CD4-positive, alpha-beta T cell treated with Interleukin-6 for 4 hours (primary cell): Measurements from ENCODE around the gene PDGFC.
"Not testable (repeated sequence)": the region's sequence is repeated elsewhere in the genome, so short reads cannot be mapped to it uniquely, and the experiment has no call there.

Experiments used
- DNase-seq: peaks from one replicate; pipeline ENCODE4 v3.0.0-alpha.2; 2020; ENCODE audit warnings: mixed read lengths

Gene PDGFC

GRCh38 chr4:156949373-156949814 is 22.2 kb downstream of the PDGFC start:
- no peak for DNase-seq

GRCh38 chr4:156948738-156949137 is 22.9 kb downstream of the PDGFC start:
- no peak for DNase-seq

DNA sequence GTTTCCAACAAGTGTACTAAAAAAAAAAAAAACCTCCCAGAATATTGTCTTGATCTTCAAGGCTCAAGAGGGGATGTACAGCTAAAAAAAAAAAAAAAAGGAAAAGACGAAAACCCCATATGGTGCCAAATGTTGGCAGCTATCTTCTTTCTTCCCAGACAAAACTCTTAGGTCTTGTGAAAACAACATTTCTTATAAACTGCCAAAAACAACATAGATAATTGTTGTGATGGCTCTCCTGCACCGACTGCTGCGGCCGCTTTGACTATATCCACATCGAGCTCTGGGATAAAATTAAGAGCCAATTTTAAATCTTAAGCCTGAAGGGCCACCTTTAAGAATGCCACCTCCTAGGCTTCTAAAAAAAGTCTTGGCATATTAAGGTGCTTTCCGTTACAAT is 23.5 kb downstream of the PDGFC start:
- no peak for DNase-seq

- DNase-seq, result no peak
Observed at GRCh38 chr4:156946516-156947424, 24.8 kb downstream of the PDGFC start.

DNA sequence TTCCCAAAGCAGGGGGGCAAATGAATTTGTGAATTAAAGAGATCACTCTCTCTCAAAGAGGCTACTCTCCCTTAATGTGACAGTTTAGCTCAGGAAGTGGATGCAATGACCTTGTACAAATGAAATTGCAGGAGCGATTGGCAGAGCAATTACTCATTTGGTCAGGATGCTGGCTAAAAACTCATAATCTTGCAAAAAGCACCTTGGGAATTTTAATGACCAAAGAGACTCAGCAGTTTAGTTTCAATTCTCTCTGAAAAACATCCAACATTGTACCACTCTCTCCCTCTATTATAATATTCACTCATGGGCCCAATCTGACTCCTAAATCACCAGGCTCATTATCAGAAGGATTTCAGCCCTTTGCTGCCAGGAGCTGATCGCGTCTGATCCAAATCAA is 26.1 kb downstream of the PDGFC start:
- DNase-seq, result no peak

- DNase-seq, result no peak
Observed at GRCh38 chr4:156942991-156943390, 28.6 kb downstream of the PDGFC start.

DNA sequence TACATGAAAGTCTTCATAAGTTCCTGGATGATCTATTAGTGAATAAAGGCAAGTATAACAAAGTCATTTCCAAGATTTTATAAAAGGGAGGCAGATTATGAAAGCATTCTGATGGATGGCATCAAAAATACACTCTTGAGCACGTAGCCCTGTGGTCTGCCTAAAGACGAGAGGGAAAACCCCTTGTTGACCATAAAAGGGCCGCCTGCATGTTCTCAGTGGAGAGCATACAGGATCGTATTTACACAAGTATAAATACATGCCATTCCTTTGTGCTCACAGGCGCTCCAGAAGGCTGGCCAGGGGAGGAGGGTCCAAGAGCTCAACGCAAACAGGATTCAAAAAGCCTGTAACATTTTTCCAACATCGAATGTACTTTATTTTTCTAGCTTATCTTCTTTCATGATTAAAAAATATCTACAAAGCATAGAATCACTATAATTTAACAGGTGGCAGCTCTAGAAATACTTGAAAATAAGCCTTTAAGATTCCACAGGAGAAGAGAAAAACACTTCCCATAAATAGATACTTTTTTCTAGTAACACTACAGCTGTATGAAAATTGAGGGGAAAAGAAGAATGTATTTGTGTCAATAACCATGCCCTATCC is 29.6 kb downstream of the PDGFC start:
- no peak for DNase-seq

DNA sequence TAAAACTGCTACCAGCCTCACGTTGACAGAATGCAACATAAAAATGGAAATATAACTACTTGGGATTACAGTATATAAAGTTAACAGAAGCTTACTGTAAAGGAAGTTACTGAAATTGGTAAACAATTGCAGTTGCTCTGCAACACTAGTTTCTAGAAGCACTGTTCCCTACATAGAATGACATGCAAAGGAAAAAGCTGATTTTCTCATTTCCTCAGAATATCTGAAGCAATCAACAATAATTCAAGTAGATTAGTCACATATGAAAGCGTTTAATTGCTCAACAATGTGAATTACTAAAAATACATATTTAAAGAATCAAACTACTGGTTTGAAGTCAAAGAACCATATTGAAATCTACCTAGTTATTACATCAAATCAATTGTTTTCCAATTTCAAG is 31.8 kb downstream of the PDGFC start:
- DNase-seq, result no peak

DNA sequence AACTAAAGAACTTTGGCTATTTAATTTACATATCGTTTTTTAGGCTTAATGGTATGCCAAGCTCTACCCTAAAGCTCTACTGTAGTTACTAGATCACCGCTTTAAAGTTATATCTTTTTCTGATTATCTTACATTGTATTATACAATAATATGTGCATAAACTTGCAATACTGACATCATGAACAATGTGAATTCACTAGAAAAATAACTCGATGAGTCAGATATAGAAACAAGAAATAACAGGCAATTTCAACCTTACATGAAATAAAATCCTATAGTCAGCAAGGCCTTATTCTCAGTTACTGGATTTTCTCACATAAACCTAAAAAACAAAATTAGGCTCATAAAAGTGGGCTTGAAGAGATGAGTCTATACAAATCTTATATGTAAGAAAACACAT is 32.5 kb downstream of the PDGFC start:
- DNase-seq, result no peak

DNA sequence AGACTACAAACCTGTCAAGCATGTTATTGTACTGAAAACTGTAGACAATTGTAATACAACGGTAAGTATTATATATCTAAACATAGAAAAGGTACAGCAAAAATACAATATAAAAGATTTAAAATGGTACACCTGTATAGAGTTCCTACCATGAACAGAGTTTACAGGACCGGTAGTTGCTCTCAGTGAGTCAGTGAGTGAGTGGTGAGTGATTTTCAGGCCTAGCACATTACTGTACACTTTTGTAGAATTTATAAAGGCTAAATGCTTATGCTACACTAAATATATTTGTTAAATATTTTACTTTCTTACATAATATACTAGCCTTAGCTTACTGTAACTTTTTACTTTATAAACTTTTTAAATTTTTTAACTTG is 37.4 kb downstream of the PDGFC start:
- no peak for DNase-seq

- no peak for DNase-seq
Observed at GRCh38 chr4:156933633-156934258, 37.9 kb downstream of the PDGFC start.

DNA sequence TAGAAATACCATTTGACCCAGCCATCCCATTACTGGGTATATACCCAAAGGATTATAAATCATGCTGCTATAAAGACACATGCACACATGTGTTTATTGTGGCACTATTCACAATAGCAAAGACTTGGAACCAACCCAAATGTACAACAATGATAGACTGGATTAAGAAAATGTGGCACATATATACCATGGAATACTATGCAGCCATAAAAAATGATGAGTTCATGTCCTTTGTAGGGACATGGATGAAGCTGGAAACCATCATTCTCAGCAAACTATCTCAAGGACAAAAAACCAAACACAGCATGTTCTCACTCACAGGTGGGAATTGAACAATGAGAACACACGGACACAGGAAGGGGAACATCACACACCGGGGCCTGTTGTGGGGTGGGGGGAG is 39.2 kb downstream of the PDGFC start:
- not testable (repeated sequence) for DNase-seq

- no peak for DNase-seq
Observed at GRCh38 chr4:156931267-156931666, 40.3 kb downstream of the PDGFC start.

DNA sequence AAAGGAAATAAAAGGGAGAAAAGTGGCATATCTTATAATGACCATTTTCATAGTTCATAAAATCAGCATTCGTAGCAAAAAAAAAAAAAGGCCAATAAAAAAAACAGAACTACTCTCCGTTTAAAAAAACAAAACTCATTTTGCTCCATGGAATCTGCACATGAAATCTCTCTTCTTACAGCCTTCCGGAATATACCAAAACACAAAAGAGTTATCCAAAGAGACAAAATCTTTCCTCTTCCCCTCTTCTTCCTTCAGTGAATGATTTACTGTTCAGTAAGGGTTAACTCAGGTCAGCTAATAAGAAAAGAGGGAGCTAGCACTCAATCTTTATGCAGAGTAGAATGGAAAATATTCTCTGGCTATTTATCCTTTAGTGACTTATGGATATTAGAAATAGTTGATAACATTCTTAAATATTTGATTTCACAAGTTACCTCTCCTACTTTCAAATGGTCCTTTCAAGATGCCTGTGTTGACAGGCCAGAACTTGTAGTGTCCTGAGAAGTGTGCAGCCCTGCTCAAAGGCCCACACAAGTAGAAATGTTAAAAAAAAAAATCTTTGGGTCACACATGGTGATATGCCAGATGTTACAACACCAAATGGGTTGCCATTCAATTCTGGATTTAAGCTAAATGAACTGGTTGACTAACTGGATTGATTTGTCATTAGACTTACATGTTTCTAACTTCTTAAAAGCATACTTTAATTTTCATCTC is 42.1 kb downstream of the PDGFC start:
- no peak for DNase-seq

DNA sequence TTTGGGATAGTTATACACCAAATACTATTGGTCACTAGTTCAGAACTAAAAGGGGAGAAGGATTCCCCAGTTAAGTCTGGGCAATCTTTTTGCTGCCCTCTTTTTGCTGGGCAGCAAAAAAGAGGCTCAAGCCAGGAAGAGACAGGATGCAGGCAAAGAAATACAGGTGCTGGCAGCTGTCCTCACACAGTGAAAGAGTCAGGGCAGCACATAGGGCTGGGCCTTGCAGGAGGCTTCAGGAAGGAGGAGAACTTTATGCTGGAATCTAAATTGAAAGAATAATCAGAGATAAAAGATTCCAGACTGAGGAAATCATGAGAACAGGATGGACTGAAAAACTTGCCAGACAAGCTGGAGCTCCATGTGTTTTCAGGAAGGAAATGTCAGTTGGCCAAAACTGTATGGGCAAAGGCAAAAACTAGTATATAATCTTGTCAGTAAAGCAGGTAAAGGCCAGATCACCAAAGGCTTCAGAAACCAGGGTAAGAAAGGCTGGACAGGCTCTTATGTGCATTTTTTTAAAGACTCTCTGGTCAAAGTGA is 46.8 kb downstream of the PDGFC start:
- DNase-seq, result no peak

DNA sequence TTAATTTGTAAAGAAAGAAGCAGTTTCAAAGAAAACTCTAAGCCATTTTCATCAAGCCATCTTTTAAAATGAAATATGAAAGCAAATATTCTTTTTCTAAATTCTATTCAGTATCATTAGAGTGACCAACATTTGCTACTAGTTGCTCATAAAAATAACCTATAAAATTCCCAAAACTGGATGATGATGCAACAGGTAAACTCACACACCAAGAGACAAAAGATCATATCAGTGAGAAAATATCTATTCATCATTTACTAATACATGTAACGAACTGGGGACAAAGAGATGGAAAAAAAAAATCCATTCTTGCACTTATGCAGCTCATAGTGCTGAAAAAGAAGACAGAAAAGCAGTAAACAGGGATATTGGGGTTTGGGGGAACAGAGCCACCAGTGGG is 48.1 kb downstream of the PDGFC start:
- DNase-seq, result no peak

GRCh38 chr4:156915221-156915620 is 56.4 kb downstream of the PDGFC start:
- DNase-seq, result no peak

DNA sequence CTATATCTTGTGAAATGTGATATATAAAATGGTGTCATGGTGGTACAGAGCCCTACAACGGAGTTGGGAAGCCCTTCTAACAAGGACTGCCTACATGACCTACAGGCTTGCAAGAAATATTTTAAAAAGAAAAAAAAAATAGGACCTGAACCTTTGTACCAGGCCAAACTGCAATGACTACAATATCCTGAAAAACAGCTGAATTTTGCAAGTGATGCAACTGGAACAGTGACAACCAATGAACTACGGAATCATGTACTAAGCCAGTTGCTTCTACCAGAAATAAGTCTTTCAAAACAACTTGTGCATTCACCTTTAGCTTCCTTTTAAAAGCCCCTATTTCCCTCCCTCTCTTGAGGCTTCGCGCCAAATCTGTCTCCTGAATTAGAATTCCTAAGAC is 58.4 kb downstream of the PDGFC start:
- DNase-seq, result no peak

DNA sequence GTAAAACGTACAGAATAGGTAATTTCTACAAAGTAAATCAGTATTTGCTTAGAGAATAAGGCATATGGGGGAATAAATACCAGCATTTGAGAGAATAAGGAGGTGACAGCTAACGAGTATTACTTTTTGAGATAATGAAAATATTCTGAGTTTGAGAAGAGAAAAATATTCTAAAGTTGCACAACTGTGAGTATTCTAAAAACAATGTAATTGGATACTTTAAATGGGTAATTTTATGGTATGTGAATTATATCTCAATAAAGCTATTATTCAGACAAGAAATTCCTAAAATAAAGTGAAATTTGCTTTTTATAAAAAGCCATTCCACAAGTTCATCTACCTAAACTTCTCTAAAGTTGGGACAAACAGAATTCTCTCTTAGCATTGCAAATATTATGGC is 62.6 kb downstream of the PDGFC start:
- no peak for DNase-seq

DNA sequence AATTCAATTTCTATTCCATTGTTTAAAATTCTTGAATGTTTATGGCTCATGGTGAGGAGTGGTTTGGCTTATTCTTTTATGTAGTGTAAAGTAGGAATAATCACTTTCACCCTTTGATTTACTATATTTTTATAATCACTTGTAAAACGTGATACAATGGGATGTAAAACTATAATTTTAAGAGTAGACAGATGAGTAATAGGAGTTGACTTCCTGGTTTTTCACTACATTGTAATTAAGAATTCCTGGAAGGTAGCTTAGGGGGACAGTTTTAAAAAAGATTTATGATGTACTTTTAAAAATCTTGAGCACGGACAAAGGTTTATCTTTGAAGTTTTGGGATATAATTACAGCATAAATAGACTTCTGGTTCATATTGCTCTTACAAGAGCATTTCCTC is 65.3 kb downstream of the PDGFC start:
- DNase-seq, result no peak

GRCh38 chr4:156901871-156902270 is 69.7 kb downstream of the PDGFC start:
- DNase-seq, result no peak

DNA sequence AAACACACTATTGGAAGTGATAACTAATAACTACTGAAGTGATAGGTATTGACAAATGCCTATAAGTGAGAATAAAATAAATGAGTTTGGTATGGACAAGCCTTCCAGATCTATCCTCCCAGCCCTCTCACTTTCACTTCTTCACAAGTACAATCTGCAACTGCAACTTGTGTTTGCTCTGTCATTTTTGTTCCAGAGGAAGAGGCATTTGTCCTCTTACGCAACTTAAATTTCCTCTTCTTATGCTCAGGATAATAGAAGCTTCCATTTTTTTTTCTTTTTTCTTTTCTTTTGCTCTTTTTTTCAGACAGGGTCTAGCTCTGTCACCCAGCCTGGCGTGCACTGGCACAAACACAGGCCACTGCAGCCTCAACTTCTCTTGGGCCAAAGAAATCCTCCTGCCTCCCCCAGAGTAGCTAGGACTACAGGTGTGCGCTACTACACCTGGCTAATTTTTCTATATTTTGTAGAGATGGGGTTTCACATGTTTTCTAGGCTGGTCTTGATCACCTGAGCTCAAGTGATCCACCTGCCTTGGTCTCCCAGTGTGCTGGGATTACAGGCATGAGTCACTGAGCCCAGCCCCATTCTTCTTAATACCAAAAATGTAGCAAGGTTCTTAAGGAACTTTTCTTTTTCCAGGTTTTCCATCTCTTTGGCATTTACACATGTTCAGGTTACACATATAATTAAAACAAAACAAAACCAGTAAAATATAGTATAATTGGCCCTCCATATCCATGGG is 73.1 kb downstream of the PDGFC start:
- DNase-seq, result no peak
